Stimulated activated naive CD4-positive, alpha-beta T cell (primary cell): ENCODE data around the gene SKOR1.

ENCODE experiments used
- DNase-seq, 6 experiments: peaks; one replicate each; lab custom pipeline; 2025; lab: John Stamatoyannopoulos, UW

The SKOR1 gene

GRCh38 chr15:67794832-67795574, 30.3 kb upstream of the SKOR1 start:
- DNase-seq = no peak

GRCh38 chr15:67796196-67797127, 28.8 kb upstream of the SKOR1 start:
- no peak for DNase-seq

GRCh38 chr15:67799801-67800205, 25.5 kb upstream of the SKOR1 start:
- no peak for DNase-seq

- DNase-seq = no peak
These were observed 24.2 kb upstream of the SKOR1 start for GRCh38 chr15:67801142-67801541.

DNA sequence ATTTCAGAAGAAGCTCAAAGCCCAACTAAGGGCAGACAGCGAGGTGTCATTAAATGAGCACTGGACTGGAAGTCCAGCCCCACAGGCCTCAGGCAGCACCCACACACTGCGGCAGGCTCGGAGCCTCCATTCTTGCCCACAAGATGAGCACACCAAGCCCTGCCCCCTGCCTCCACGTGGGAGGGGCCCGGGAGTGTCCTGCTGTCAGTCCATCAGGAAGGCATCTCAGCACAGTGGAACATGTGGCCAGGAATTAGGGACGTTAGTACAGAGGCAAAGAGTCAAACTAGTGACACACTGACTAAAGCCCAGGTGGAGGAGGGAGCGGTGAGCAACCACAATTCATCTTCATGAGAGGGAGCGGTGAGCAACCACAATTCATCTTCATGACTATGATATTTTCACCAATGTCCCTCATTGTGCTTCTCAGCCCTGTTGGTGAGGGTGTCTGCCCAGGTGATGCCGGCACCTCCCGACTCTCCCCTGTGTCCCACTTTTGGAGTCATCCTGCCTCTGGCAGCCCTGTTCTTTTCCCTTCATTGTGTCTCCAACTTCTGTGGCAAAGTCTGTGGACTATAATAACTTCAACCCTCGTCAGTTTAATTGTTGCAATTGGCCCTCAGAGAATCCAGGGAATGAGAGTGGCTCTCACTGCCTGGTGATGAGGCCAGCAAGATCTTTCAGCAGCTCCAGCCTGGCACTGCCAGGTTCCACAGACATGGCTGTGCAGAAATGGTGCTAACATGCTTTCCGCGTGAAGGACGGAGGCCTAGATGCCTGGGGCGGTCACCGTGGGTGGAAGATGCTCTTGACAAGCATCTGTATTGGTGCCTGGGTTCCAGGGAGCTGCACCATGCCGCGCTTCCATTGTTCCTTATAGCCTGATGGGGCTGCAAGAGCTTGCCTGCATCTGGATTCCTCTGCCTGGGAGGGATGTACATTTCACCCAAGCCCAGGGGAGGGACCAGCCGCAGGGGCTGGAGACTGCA, 23.1 kb upstream of the SKOR1 start:
- DNase-seq = no peak

GRCh38 chr15:67803299-67803698, 22.0 kb upstream of the SKOR1 start:
- DNase-seq = no peak

DNA sequence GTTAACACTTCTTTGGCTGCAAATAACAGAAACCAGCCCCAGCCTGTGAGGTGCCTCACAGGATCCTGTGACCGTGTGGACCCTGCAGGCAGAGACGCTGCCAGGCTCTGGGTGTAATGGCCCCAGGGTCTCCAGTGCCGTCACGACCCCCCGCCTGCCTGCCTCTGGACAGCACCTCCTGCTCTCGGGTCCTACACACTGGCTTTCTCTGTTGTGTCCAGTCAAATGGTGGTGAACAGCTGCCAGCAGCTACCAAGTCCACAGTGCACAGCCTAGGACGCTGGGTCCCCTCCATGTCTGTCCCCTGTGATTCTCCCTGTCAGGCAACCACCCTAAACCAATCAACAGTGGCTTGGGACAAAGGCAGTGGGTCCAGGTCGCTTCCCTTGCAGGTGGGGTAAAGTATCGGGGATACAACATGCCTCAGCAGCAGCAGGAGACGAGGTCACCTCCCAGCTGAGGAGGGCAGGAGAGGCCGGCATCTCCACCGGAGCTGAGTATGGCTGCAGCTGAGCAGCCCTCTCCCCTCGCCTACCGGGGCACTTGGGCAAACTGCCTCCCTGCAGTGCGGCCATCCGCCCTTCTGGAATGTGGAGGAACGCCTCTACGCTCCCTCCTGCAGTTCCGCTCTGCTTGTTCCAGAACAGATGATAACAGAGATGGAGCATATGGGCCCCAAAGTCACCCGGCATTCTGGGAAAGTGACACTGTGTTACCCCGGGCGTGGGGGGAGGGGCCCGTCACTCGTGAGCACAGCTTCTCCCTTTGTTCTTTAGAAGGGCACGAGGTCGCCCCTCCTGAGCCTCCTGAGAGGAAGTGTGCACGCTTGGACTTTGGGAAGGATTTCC, 21.1 kb upstream of the SKOR1 start:
- DNase-seq = no peak

GRCh38 chr15:67805008-67805665, 20.2 kb upstream of the SKOR1 start:
- no peak for DNase-seq

- DNase-seq = no peak
These were observed 19.4 kb upstream of the SKOR1 start for GRCh38 chr15:67805666-67806516.

DNA sequence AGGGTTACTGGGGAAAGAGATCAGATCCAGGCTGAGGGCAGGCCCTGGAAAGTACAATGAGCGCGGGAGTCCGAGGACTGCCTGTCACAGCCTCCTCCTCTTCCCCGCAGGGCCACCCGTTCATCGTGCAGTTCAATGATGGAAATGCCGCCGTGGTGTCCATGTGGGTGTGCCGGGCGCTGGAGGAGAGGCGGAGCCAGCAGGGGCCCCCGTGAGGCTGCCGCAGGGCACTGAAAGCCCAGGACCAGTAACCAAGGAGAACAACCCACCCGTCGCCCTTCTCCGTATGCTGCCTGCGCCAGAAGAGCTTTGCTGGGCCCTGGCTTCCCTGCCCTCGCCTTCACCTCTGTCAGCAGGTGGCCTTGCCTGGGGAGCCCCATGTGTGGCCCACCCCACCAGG, 18.8 kb upstream of the SKOR1 start:
- no peak for DNase-seq

DNA sequence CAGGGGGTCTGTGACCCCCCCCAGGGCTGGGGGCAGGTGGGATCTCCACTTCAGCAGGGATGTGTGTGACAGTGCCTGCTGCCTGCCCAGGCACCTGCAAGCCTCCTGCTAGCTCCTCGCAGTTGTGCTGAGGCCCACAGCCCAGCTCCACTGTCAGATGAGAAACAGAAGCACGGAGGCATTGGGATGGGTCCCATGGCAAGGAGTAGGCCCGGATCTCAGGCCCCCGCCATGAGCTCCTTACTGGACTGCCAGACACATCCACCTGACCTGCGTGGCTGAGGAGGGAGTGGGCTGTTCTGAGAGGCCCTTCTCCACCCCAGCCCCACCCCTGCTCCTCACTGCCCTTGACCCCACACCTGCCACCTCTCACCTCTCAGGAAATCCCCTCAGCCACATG, 18.2 kb upstream of the SKOR1 start:
- no peak for DNase-seq

GRCh38 chr15:67807836-67808235, 17.5 kb upstream of the SKOR1 start:
- no peak for DNase-seq

DNA sequence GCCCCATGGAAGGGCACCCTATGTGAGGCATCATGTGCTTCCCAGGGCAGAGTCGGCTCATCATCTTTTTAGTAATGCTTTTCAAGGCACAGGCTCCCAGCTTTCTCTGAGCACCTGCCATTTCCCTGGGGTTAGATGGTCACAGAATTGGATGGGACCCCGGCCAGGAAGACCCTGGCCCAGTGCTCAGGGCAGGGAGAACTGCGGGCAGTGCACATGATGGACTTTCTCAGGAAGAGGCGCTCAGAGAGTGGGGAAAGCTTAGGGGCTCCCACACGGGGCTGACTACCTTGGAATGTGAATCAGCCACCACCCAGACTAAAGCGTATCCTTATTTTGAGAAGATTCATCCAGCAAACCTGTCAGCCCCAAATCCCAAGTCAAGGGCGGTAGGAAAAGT, 16.5 kb upstream of the SKOR1 start:
- DNase-seq = no peak

- no peak for DNase-seq
These were observed 15.9 kb upstream of the SKOR1 start for GRCh38 chr15:67809441-67809840.

- no peak for DNase-seq
These were observed 15.4 kb upstream of the SKOR1 start for GRCh38 chr15:67809866-67810265.

DNA sequence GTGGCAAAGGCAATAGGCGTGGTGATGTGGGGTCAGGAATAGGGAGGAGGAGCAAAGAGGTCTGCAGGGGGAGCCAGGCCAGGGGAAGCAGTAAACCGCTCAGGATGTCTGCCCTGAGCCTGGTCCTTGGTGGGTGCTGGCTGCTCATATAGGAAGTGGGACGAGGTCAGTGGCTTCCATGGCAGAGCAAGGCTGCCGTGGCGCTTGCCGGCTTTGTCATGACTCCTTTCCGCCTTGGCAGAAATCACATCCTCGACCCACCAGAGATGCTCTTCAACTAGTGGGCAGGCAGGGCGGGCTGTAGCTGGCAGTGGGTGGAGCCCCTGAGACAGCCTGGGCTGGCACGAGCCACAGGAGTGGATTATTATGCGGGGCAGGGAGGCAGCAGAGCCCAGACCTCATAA, 13.1 kb upstream of the SKOR1 start:
- no peak for DNase-seq

- DNase-seq = no peak
These were observed 12.1 kb upstream of the SKOR1 start for GRCh38 chr15:67813104-67813634.

DNA sequence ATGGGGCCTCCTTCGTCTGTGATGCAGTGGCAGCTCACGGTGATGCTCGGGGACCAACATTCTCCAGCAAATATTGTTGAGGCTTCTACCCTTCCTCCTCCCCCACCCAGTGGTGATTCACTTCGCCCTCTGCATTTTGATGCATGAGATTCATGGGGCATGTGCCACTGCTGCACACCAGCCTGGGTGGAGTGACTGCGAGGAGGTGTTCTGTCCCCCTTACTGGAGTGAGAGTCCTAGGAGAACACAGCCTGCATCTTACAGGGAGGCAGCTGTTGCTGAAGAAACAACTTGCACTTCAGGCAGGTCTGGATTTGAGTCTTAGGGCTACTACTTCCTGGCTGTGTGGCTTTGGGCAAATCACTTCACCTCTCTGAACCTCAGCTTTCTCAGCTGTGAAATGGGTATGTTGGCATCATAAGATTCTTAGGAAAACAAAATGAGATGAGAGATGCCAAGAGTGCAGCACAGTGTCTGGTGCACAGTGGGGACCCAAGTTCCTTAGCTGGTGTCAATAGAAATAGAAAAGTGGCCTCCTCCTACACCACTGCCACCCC, 10.2 kb upstream of the SKOR1 start:
- no peak for DNase-seq

DNA sequence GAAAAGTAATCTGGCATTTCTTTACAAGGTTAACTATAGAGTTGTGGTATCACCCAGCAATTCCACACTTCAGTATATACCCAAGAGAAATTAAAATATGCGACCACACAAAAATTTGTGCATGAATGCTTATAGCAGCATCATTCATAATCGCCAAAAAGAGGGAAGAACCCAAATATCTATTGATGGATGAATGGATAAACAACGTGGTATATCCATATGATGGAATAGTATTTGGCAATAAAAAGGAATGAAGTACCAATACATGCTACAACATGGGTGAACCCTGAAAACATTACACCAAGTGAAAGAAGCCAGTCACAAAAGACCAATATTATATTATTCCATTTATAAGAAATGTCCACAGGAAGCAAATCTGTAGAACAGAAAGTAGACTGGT, 8.6 kb upstream of the SKOR1 start:
- no peak for DNase-seq
